SH-SY5Y (cell line): Measurements from ENCODE around the gene SPNS3.

ENCODE experiments used
- GATA2 ChIP-seq: IDR thresholded peaks from 2 replicates; pipeline ENCODE4 v1.6.1; 2011; ENCODE audit warnings: mild to moderate bottlenecking, low read depth, low read length
- GATA3 ChIP-seq: IDR thresholded peaks from 2 replicates; pipeline ENCODE4 v1.6.1; 2011; ENCODE audit warnings: low read depth, mild to moderate bottlenecking, low read length, moderate library complexity

GRCh38 chr17:4536259-4536741 is 102.6 kb downstream of the SPNS3 start:
- TF ChIP-seq GATA3: no peak
- no peak for TF ChIP-seq GATA2
